ENCODE data around the gene ROBO1.

ROBO1 gene

DNA sequence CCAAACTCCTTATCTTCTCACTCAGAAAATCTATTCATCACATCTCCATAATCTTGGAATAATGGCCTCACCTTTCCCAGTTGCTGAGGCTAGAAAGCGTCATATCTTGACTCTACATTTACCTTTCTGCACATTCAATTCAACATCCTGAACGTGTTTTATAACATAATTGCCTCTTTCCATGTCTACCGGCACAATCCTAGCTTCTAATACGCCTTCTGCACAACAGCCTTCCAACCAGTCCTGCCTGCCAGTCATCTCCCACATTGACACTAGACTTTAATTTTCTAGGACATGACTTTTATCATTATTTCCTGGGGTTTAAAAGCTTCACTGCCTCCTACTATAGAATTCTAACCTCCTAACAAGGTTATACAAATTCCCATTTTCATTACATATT, 906.6 kb downstream of the ROBO1 start:
- no peak for DNase-seq

DNA sequence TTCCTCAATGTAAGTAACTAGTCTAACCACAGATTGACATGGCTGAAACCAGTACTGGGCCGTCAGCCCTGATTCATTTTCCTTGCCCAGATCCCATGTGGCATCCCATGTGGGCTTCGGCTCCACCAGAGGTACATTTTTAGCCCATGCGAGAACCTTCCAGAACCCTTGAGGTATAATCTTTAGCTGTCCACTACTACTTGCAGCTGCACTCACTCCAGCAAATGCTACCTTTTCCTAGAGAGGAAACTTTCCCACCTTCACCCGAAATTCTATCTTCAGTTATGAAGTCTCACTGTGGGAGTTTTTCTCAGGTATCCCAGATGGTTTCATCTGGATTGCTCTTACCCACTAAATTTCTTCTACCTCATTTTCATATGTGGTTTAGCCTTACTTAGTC, 907.2 kb downstream of the ROBO1 start:
- DNase-seq, result no peak

DNA sequence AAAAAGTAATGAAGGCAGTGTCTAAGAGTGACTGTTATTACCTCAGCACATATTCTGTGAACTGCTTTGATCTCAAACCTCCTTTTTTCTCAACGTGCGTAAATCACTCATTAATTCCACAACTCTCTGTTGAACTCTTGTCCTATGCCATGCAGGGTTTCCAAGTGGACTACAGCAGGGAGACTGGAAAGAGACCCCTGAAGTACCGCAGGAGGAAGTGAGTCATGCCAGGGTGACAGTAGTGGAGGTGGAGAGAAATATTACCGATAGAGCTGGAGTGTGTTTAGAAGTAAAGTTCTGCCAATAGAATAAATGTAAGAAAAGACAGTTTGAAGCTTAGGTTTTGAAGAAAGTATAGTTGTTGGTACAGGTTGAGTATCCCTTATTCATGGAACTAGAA, 908.9 kb downstream of the ROBO1 start:
- DNase-seq, result no peak

DNA sequence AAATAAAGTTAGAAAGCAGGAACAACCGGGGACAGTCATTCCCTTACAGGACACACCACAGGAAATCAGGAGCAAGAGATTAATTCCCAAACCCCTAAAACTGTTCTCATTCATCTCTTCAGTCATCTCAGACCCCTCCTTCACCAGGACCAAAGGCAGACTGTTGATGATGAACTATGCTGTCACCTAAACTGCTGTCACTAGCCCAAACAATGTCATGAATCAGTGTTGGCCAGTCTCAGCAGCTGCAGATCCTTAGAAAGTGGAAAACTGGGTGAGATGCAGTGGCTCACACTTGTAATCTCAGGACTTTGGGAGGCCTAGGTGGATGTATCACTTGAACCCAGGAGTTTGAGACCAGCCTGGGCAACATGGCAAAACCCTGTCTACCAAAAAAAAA, 909.6 kb downstream of the ROBO1 start:
- no peak for DNase-seq

DNA sequence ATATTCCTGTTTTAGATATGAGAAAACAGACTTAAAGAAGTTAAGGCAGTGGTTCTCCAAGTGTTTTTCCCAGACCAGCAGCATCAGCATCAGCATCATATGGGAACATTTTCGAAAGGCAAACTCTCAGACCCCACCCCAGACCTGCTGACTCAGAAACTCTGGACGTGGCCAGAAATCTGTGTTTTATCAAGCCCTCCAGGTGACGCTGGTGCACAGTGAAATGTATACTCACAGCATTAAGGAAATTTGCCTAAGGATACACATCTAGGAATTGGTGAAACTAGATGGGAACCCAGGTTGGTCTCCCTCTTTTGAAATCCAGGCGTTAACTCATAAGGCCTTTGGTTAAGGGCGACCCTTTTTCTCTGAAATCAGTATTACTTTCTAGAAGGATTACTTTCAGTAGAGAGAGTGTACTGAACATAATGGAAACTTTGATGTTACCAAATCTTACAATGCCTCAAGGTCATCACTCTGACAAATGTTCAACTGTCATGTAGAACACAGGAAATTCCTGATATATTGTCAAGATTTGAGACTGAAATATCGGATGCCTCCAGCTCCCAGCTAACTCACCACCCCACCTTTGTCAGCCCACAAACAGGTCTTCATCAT, 910.2 kb downstream of the ROBO1 start:
- DNase-seq, result no peak

DNA sequence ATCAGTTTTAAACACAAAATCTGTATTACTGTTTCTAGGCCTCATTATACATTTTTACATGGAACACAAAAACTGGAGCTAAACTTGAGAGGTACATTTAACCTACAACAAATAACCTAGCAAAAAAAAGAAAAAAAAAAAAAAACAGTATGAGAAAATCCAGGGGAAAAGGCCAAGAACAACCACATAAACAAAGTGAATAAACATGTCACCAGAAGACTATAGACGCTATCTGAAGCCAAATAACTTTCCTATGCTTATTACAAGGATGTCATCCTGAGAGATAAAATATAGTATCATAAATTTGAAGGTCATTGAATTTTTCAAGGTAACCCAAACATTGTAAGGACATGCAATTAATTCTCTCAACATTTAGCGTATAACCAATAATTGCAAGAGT, 911.6 kb downstream of the ROBO1 start:
- no peak for DNase-seq

DNA sequence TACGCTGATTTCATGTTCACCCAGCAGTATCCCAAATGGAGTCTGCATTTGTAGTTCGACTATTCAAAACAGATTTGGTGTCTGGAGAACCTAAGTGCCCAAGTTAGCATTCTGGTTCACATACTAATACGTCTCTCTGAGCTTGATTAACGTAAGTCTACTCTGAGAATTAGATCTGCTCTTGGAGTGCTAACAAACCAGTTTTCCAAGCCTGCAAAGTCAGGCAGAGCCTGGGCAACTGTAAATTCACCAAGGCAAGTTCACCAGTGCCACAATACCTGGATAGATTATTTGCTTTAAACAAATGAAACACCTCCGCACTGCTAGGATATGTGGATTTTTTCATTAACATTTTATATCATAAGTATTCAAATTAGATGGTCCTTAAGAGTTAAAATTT, 912.6 kb downstream of the ROBO1 start:
- DNase-seq, result no peak

DNA sequence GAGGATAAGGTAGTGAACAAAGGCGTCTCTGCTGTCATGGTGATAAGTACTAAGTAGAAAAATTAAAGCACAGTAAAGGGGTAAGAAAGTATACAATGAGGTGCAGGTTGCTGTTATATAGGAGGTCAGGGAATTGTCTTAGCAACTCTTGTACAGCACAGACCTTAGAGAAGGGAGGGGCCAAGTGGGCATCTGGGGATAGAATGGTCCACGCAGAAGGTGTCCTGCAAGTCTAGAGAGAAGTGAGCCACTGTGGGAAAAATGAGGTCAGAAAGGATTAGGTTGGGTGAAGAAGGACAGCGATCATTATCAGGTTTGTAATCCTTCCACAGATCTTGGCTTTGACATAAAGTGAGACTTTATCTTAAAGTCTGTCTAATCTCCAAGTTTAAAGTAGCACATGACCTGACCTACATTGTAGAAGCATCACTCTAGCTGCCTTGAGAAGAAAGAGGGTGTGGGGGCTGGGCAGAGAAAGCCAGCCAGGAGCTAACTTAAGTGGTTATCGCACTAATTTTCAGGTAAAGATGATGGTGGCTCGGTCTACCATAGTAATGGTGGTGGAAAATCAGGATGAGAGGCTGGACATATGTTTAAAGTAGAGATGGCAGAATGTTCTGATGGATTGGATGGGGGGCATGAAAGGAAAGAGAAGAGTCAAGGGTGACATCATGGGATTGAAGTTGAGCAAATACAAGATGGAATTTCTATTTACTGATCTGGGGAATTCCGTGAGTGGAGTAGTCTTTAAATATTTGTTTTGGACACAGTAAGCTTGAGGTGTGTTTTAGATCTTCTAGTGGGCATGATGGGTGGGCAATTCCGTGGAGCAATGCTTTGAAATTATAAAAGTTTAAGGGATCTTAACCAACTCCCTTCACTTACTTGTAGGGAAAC, 919.2 kb downstream of the ROBO1 start:
- no peak for DNase-seq

DNA sequence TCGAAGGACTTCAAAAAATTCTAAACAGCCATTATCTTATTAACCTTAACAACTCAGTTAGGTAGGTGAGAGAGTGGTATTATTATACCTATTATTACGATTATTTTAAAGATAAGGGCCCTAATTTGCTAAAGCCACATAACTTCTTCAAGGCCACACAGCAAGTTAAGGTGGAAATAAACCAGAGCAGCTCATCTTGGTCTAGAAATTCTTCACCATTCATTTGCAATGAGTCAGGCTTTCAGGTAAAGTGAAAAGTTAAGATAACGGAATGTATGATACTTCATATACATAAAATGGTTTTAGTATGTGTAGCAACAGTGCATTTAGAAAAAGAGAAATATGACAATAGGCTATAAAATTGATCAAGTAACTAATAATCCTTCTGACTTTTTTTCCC, 920.2 kb downstream of the ROBO1 start:
- no peak for DNase-seq

DNA sequence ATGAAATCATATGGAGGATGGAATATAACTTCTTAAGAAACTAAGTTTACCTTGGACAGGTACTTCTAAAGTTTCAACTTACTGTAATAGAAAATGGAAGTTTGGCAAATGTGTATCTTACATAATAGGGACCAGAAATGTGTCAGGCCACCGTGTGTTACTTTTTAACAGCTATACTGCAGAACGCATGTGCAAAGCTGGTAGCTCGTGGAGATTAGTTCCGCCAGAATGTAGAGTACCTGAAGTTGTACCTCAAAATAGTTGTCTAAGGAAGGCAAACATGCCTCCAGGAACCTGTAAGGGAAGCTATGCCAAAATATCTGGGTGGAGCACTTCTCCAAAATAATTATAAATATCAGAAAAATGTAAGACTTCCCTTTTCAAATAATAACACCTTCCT, 920.6 kb downstream of the ROBO1 start:
- DNase-seq, result no peak

DNA sequence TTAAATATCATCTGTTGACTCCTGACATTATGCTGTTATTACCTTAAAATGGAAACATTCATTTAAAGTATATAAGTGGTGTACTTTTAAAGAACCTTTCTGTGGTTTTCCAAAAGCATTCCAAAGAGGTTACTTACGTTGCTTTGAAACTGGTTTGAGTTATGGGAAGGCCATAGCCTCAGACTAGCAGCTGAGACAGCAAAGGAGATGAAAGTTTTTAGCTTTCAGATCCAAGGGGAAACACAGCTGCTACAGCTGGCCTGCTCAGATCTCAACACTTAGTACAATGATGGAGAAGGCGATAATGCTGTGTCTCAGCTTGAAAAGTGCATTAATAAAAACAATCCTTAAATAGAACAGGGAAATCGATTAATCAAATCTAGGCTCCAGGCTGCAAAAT, 921.1 kb downstream of the ROBO1 start:
- no peak for DNase-seq

DNA sequence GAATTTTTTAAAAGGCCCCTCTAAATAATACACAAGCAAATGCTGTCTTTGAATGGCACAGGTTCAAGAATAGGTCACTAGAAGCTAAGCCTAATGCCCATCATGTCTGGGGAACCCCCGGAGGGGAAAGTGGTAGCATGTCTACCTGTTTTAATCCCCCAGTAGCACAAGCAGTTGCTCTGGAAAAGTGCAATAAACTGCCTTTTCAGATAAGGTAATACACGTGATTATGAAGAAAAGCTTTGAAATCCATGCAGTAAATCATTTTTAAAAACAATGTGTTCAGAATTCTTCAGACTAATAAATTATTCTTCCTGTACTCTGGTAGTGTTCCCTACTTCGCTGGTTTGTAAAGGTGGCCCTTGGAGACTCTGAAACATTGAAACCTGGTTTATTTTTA, 922.2 kb downstream of the ROBO1 start:
- DNase-seq, result no peak

DNA sequence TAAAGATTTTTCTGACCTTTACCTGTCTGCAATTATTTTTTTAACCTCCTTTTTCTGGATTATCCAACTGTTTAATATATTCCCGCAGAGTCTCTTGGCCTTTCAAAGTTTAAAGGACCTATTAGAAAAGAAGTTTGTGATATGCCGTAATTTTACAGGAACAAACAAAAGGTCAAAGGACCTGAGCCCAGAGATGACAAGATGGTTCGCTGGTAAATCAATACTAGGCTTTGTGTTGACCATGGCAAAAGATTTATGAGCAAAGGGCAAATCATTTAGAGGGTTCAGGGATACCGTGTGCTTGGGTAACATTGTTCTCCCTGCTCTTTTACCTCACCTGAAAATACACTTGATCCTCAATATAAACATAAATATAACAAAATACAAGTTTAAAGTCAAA, 923.5 kb downstream of the ROBO1 start:
- no peak for DNase-seq

DNA sequence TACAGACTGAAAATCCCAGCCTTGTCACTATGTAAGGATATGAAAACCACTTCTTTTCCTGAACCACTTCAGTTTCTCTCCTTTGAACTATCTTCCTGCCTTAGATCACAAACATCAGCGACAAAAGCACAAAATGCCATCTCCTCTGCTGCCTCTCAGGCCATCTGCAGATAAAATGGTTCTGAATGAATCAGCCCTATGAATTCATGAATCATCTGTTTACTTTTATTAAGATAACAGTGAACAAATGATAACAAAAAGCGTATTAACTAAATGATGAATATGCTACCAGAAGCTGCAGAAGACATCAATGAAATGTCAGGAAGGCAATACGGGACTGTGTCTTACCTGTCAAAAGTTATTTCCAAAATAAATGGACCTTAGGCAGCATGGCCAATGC, 928.1 kb downstream of the ROBO1 start:
- no peak for DNase-seq

DNA sequence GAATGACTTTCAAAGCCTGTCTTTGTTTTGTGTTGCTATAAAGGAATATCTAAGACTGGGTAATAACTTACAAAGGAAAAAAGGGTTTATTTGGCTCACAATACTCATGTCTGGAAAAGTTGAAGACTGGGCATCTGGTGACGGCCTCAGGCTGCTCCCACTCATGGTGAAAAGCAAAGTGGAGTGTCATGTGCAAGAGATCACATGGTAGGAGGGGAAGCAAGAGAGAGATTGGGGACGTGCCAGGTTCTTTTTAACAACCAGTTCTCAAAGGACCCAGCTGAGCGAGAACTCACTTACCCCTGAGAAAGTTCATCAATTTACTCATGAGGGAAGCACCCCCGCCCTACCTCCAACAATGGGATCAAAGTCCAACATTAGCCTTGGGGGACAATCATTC, 929.4 kb downstream of the ROBO1 start:
- no peak for DNase-seq

DNA sequence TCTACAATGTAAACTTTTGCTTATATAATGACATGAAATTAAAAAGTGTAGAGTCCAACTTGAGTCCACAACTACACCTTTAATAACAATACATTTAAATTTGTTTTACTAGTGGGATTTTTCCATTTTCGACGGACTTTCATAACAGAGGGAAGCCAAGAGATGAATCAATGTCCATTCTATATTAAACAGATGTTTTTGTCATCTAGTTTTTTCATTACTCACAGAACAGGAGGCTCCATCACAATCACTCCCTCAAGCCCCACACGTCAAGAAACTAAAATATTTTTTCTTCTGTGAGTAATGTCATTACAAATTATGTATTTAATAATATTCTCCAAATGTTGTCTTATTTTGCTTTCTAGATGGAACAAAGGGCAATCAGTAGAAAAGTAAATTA, 932.9 kb downstream of the ROBO1 start:
- DNase-seq, result no peak

DNA sequence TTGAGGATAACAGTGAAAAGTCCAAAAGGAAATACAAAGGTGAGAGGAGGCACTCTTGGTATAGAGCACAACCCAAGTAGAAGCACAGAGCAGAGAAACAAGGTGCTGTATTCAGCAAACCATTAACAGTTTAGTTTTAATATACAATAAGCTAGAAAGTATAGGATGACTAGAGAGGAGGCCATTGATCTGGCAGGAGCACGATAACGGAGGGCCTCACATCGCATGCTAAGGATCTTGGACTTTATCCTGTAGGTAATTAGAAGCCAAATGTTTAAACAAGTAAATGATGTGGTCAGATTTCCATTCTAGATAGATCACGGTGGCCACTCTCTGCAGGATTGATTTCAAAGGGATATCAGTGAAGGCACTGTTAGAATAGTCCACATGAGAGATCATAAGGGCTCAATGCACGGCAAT, 935.0 kb downstream of the ROBO1 start:
- DNase-seq, result no peak

DNA sequence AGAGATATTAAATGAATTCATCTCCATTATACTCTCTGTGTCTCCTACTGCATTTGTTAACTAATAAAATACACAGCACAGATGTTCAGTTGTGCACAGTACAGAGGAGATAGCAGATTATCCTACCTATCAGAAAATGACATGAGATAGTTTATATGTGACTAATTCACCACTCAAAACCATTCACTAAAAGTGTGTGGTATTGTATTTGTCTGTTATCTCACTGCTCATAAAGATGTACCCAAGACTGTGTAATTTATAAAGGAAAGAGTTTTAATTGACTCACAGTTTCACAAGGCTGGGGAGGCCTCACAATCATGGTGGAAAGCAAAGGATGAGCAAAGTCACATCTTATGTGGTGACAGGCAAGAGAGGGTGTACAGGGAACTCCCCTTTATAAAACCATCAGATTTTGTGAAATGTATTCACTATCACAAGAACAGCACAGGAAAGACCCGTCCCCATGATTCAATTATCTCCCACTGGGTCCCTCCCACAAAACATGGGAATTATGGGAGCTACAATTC, 936.3 kb downstream of the ROBO1 start:
- DNase-seq, result no peak

DNA sequence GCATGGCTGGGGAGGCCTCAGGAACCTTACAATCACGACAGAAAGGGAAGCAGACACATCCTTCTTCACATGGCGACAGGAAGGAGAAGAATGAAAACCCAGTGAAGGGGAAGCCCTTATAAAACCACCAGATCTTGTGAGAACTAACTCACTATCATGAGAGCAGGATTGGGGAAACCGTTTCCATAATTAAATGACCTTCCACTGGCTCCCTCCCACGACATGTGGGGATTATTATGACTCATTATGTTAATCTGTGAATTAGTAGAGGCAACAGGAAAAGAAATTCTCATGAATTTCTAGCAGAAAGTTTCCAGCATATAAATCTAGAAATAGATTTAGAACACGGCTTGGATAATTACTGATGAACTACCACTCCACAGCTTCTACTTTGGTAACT, 937.3 kb downstream of the ROBO1 start:
- no peak for DNase-seq

DNA sequence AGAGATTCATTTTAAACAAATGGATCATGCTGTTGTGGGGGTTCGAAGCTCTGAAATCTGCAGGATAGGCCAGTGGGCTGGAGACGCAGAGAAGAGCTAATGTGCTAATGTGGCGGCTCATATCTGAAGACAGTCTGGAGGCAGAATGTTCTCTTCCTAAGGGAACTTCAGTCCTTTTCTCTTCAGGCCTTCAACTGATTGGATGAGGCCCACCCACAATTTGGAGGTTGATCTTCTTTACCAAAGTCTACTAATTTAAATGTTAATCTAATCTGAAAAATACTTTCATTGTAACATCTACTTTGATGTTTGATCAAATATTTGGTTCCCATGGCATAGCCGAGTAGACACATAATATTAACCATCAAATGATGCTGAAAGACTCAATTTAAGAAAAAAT, 940.2 kb downstream of the ROBO1 start:
- DNase-seq, result no peak

DNA sequence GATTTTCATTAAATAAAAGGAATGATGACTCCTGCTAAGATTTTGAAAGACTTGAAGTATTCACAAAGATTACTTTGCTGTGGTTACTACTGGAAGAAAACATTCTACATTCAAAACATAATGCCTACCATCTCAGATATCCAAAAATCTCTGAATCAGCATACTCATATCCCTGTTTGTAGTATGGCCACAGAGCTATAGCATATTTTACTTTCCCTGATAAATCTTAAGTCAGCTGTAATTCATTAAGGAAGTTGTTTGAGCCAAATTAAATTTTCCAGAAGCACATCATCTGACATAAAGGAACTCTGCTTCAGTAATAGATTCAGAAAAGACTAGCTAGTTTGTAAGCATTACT, 942.0 kb downstream of the ROBO1 start:
- DNase-seq, result no peak

DNA sequence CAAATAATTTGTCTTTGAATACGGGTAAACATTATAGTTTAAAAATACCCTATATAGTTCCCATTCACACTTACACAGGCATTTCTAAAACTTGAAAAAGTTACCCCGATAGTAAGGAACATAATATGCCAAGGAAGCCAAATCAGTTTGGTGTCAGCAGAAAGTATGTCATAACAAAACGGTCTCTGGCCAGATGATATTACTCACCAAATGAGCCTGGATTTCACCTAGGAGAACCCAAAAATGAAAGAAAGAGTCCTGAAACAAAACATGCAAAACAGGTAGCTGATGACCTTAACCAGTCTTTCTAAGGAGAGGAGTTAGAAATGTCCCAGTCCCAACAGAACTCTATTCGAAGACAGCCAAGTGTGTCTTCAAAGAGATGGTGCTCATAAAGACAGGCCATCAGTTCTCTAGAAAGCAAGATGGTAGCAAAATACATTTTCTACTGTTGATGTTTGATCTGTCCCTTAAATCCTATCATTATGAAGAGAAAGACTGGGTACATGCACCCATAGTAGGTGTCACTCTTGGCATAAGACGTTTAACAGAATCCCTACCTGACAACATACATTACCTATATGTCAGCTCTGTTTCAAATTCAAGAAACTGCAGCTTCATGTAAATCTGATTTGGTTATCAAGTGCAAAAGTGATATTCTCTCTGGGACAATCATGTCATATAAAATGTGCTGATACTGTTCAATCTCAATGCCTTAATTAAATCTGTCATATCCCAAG, 942.5 kb downstream of the ROBO1 start:
- no peak for DNase-seq

DNA sequence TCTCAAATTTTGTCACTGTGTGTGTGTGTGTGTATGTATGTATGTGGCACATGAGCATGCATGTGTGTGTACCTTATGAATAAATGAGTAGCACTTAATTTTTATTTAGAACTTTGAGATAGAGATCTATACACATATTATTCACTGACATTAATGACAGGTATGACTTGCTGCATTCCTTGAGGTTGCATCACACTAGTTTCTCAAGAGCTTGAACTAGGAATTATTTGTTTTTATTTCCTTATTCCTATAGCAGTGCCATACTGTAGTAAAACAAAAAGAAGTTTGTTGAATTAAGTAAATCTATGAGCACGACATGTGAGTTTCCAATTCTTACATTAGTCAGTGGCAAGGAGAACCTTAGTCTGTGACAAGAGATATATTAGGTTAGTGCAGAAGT, 943.9 kb downstream of the ROBO1 start:
- no peak for DNase-seq

DNA sequence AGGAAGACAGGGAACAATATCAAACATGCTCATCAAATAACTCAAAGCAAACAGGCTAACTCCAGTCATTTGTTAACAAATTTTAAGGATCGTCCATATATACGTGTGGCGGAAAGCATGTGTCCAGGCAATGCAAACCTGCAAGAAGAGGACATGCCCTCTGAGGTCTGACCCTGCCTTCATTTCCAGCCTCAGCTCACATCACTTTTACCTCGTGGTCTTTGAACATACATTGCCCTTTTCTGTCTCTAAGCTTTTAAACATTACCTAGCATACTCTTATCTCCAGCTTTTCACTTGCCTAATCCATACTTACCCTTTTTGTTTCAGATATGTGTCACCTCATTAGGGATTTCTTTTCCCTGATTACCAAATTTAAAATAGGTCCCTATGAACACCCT, 944.4 kb downstream of the ROBO1 start:
- DNase-seq, result no peak

Data from activated effector memory CD4-positive, alpha-beta T cell treated with anti-CD3 and anti-CD28 coated beads, Interleukin-2, amount 50 U/mL, for 16 hours (primary cell).